GM20431 (cell line): ENCODE data around the gene CNPY4.

ENCODE experiments used
- in situ Hi-C: fragments of 300-500 bp; cut with MseI, MboI; formaldehyde crosslinking; loops from one replicate; pipeline ENCODE4 v1.15.0; 2020; ENCODE audit warnings: low sequenced_read_pairs; ENCODE audit not compliant: unreplicated experiment

Gene CNPY4

DNA sequence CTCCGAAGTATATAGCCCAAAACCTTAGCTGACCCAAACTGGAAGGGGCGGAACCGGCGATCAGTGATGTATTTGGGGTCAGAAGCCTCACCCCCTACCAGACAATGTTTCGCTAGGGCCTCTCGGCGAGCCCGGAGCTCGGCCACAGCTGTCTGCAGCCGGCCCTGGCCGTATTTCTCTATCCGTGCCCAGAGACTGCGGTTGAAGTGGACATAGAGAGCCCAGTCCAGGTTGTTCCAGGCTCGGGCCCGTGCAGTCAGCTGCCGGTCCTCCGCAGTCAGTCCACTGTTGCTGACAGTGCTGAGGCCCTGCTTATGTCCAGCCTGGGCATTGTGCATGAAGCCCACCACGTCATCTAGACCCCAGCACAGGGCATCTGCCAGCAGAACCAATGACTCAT, 40.6 kb downstream of the CNPY4 start:
- in situ Hi-C loops: no loop called here

GRCh38 chr7:100163006-100163531, 43.6 kb downstream of the CNPY4 start:
- in situ Hi-C loops: no loop called here

GRCh38 chr7:100163871-100164270, 44.4 kb downstream of the CNPY4 start:
- in situ Hi-C loops: no loop called here

DNA sequence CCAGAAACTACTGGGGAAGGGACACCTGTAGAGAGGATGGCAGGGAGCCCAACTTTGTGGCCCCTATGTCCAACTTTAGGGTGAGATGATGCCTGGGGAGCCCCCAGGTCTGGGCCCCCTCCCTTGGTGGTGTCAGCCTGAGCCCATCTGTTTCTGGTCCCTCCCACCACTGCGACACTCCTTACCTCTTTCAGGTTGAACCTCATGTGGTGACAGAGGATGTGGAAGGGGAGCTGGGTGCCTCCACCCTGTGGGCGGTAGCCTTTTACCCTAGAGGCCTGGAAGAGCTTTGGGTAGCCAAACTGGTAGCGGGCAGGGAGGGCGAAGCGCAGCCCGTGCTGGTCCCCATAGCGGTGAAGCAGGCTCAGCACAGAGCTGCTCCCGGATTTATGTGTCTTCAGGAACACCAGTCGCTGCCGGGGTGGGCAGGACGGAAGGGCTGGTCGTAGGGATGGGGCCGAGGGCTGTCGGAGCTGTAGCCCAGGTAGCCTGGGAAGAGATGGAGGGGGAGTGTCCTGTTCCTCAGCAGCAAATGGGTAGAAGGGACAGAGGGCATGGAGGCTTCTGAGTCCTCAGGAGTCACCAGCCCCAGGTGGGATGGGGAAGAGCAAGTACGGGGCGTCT, 47.0 kb downstream of the CNPY4 start:
- in situ Hi-C loops: no loop called here

GRCh38 chr7:100166970-100167911, 47.8 kb downstream of the CNPY4 start:
- in situ Hi-C loops: no loop called here

- in situ Hi-C loops: no loop called here
These were observed 48.5 kb downstream of the CNPY4 start for GRCh38 chr7:100167912-100168323.

- in situ Hi-C loops: no loop called here
These were observed 49.9 kb downstream of the CNPY4 start for GRCh38 chr7:100169147-100169850.

DNA sequence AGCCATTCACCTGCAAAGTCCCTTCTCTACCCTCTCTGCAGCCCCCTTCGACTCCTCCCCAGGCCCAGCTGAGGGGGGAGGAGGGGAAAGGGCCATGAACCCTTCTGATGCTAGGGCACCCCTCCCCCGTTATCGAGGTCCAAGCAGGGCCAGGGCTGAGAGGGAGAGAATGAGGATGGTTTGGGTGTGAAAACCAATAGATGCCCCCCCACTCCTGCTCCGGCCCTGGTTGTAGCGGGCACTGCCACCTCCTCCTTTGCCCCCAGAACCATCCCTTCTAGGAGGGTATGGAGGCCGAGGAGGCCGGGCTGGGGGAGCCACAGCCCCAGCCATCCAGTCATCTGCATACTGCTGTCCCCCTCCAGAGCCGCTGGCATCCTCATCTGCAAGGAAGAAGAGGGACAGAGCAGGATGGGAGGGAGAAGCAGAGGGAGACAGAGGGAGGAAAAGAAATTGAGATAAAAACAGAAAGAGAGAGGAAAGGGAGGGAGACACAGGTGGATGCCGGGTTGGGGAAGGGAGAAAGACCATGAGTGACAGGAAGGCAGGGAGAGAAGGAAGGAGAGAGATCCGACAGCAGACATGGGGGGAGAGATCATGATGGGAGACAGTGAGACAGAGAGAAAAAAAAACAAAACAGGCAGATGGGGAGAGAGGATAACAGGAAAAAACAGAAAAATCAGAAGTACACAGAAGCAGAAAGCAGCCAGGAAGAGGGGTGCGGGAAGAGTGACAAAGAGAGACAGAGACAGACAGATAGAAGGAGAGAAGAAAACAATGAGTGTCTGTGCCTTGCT, 50.9 kb downstream of the CNPY4 start:
- in situ Hi-C loops: no loop called here

DNA sequence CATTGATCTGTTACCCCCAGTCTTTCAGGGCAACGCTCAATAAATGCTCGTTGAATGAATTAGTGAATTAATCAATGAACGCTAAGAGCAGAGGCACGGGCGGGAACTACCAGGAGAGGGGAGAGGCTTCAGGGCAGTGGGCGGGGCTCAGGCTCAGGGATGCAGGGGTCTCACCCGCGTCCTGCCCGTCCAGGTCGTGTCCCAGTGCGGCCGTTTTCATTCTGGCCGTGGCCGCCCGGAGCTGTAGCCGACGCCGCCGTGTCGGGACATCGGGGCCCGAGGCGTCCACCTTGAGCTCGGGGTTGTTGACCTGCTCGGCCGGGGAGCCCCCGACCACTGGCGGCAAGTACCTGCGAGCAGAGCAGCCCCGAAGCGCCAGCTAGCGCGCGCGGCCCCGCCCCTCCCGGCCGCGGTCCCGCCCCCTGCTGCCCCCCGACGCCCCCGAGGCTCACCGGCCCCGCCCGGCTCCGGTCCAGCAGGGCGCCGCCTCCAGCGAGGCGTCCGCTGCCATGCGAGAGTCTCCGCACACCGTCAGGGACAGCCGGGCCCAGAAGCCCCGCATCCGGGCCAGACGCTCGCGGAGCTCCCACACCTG, 51.8 kb downstream of the CNPY4 start:
- in situ Hi-C loops: no loop called here

DNA sequence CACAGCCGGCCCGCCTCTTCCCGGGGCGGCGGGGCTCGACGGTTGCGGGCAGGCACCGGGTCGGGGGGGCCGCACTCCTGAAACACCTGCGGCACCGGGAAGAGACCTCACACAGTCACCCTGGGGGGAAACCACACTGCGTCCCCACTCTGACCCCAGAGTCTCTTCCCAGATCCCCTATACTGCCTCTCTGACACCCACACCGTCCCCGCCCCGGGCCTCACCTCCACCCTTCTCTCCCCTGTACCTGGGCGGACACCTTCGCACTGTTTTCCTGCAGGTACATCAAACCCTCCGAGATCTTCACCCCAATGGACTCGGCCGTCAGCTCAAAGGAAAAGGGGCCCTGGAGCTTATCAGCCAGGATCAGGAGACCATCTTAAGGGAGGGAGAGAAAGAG, 52.4 kb downstream of the CNPY4 start:
- in situ Hi-C loops: no loop called here

DNA sequence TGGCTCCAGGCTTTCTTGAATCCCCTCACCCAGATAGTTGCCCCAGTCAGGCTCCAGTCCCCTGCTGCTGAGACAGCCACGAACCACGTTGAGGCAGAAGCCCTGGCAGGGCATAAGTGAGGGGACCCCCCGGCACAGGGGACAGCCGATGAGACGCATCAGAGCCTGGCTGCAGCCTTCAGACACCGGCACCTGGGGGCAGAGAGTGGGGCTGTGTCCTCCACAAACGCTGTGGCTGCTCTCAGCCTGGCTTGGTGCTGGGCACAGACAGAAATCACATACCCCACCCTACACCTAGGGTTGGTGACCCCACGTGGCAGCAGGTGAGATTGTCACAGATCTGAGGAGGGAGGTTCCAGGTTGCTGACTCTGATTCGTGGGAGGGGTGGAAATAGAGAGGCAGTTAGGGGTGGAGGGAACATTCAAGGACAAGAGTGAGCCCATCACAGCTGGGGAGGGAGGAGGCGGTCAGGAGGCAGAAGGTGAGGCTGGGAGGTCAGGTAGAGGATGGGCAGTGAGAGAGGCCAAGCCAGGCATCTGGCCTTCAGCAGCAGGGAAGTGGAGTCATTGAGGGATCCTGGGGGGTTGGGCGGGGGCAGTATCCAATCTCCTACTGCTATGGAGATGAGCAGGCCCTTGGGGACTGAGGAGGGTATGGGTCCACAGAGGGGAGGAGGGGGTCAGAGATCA, 54.5 kb downstream of the CNPY4 start:
- in situ Hi-C loops: no loop called here

- in situ Hi-C loops: no loop called here
These were observed 55.1 kb downstream of the CNPY4 start for GRCh38 chr7:100174582-100174981.
